CD14-positive monocyte (primary cell): Measurements from ENCODE around the gene C1RL. TPM values are rescaled to one million over a fixed set of nuclear protein-coding genes. Genes with fewer than 3 reads are reported as not detected.
"Not testable (repeated sequence)": the region's sequence is repeated elsewhere in the genome, so short reads cannot be mapped to it uniquely, and the experiment has no call there.

ENCODE experiments used
- DNase-seq, 3 donors: peaks; one replicate each; pipeline ENCODE4 v3.0.0-alpha.2; 2011 to 2022
- H2AFZ ChIP-seq: 2 replicates; pipeline ENCODE4 v1.6.0; 2012; ENCODE audit warnings: mild to moderate bottlenecking, low read depth, low read length, inconsistent platforms; ENCODE audit not compliant: insufficient read depth, poor library complexity, severe bottlenecking
- H3K27ac ChIP-seq, 2 donors: 1 replicate in 1 of 2; 2 replicates in 1 of 2; pipeline ENCODE4 v1.5.1; 2012 to 2013; ENCODE audit warnings: low read length in 2 of 2, control low read depth in 1 of 2, inconsistent platforms in 1 of 2, low read depth in 1 of 2, mild to moderate bottlenecking in 1 of 2
- H3K27me3 ChIP-seq, 2 donors: one replicate each; pipeline versions ENCODE4 v1.6.0 to v1.6.1; 2011 to 2013; ENCODE audit warnings: low read length in 2 of 2; ENCODE audit not compliant: control insufficient read depth in 2 of 2, insufficient read depth in 2 of 2
- H3K36me3 ChIP-seq, 2 donors: replicated peaks in 1 of 2; 1 replicate in 1 of 2; 2 replicates in 1 of 2; pipeline versions ENCODE4 v1.5.1 to v1.6.1; 2012 to 2013; ENCODE audit warnings: low read length in 2 of 2, control low read depth in 1 of 2, inconsistent platforms in 1 of 2, mild to moderate bottlenecking in 1 of 2; ENCODE audit not compliant: insufficient read depth in 2 of 2, control insufficient read depth in 1 of 2
- H3K4me1 ChIP-seq, 2 donors: 1 replicate in 1 of 2; 2 replicates in 1 of 2; pipeline versions ENCODE4 v1.5.1 to v1.6.1; 2012 to 2013; ENCODE audit warnings: low read length in 2 of 2, control low read depth in 1 of 2, inconsistent platforms in 1 of 2, mild to moderate bottlenecking in 1 of 2, moderate library complexity in 1 of 2; ENCODE audit not compliant: insufficient read depth in 2 of 2, control insufficient read depth in 1 of 2
- H3K4me2 ChIP-seq: replicated peaks from 2 replicates; pipeline ENCODE3; 2012; ENCODE audit warnings: low read length, moderate library complexity, mild to moderate bottlenecking; ENCODE audit not compliant: poor library complexity, severe bottlenecking; ENCODE audit errors: extremely low read depth
- H3K4me3 ChIP-seq, 3 experiments: fragments of 200-600 bp in 1 of 3; sonication (generic) in 1 of 3; replicated peaks in 1 of 3; 1 replicate in 2 of 3; 2 replicates in 1 of 3; pipeline ENCODE4 v1.5.1; 2011 to 2013; ENCODE audit warnings: low read length in 3 of 3, mild to moderate bottlenecking in 3 of 3, control low read depth in 2 of 3, low read depth in 2 of 3, inconsistent platforms in 1 of 3, moderate library complexity in 1 of 3
- H3K79me2 ChIP-seq: 2 replicates; pipeline ENCODE4 v1.6.0; 2012; ENCODE audit warnings: mild to moderate bottlenecking, control low read depth, inconsistent platforms, low read length, moderate library complexity; ENCODE audit not compliant: insufficient read depth
- H3K9ac ChIP-seq: 2 replicates; pipeline ENCODE4 v1.6.0; 2017; ENCODE audit warnings: low read length, mild to moderate bottlenecking; ENCODE audit not compliant: insufficient read depth, poor library complexity, severe bottlenecking
- H3K9me3 ChIP-seq, 2 donors: replicated peaks in 1 of 2; 1 replicate in 1 of 2; 2 replicates in 1 of 2; pipeline versions ENCODE4 v1.5.1 to v1.6.1; 2012 to 2013; ENCODE audit warnings: low read length in 2 of 2, control low read depth in 1 of 2; ENCODE audit not compliant: control insufficient read depth in 1 of 2, insufficient read depth in 1 of 2
- H4K20me1 ChIP-seq: 2 replicates; pipeline ENCODE4 v1.6.0; 2012; ENCODE audit warnings: mild to moderate bottlenecking, low read length, control low read depth, moderate library complexity; ENCODE audit not compliant: insufficient read depth
- H3K27ac Mint-ChIP-seq, 7 donors: one replicate each; pipeline ENCODE4 v1.8.0; 2020; ENCODE audit warnings: mild to moderate bottlenecking in 7 of 7, mixed read lengths in 7 of 7, moderate library complexity in 6 of 7, inconsistent platforms in 2 of 7
- H3K27me3 Mint-ChIP-seq, 3 donors: one replicate each; pipeline ENCODE4 v1.8.0; 2021 to 2022; ENCODE audit warnings: low read depth in 3 of 3, mild to moderate bottlenecking in 3 of 3, mixed read lengths in 3 of 3, moderate library complexity in 3 of 3, inconsistent platforms in 1 of 3
- H3K36me3 Mint-ChIP-seq, 2 donors: one replicate each; pipeline ENCODE4 v1.8.0; 2020; ENCODE audit warnings: mixed read lengths in 2 of 2, inconsistent platforms in 1 of 2, mild to moderate bottlenecking in 1 of 2
- H3K4me1 Mint-ChIP-seq: one replicate; pipeline ENCODE4 v1.8.0; 2020; ENCODE audit warnings: mild to moderate bottlenecking, mixed read lengths
- H3K4me3 Mint-ChIP-seq, 2 donors: one replicate each; pipeline ENCODE4 v1.8.0; 2020; ENCODE audit warnings: mild to moderate bottlenecking in 2 of 2, mixed read lengths in 2 of 2, moderate library complexity in 1 of 2
- H3K9me3 Mint-ChIP-seq, 7 donors: one replicate each; pipeline ENCODE4 v1.8.0; 2020 to 2022; ENCODE audit warnings: mixed read lengths in 7 of 7, mild to moderate bottlenecking in 6 of 7, moderate library complexity in 6 of 7, inconsistent platforms in 2 of 7
- WGBS: methylation state at CpG from one replicate; pipeline ENCODE4 v1.1.5; 2013; ENCODE audit warnings: missing lambda C conversion rate; ENCODE audit not compliant: insufficient coverage; 5-methylcytosine and 5-hydroxymethylcytosine counted together
- intact Hi-C, 2 donors: fragments of 100-400 bp; cut with micrococcal nuclease; formaldehyde crosslinking; loops; one replicate each; pipeline versions ENCODE4 v1.15.0 to v1.15.1; 2023
- polyA plus RNA-seq, 3 donors: library from polyadenylated mRNA; depleted of rRNA in 1 of 3; unstranded in 2 of 3; stranded (reverse) in 1 of 3; fragments of 300-500 nt in 2 of 3; fragments of >200 nt in 1 of 3; fragmentation: Illumina TruSeq in 2 of 3; gene quantifications; 1 replicate in 2 of 3; 2 replicates in 1 of 3; pipeline ENCODE4 v1.2.3, GENCODE V29; 2012 to 2021
- TF ChIP-seq, protein P1 (sequence below): fragments of 200-600 bp; IDR thresholded peaks from one replicate; pipeline ENCODE4 v1.8.0; 2022; ENCODE audit warnings: antibody characterized with exemption, mild to moderate bottlenecking

The C1RL gene
- polyA plus RNA-seq, 3 donors: 4.8 to 27.9 (median 5.6) TPM

GRCh38 chr12:7054925-7055324 is 54.1 kb downstream of the C1RL start:
- H3K9me3 ChIP-seq: no peaks in the 10 kb centered on the region
- no peaks in the 10 kb centered on the region for H3K27me3 ChIP-seq
- Mint-ChIP-seq H3K4me3 (no peak overlapping the region), H3K4me1 (peaks cover 11% of the 10 kb centered on the region), H3K36me3 (no peaks in the 10 kb centered on the region), H3K27me3 (peaks cover 3 to 7% (median 4%) of the 10 kb centered on the region in 3 donors), H3K27ac (no peak overlapping the region), H3K9me3 (peaks cover 0 to 2% (median 0%) of the 10 kb centered on the region in 7 donors)
- intact Hi-C loops: no loop called here
- DNase-seq: no peak
- TF ChIP-seq, protein P1, sequence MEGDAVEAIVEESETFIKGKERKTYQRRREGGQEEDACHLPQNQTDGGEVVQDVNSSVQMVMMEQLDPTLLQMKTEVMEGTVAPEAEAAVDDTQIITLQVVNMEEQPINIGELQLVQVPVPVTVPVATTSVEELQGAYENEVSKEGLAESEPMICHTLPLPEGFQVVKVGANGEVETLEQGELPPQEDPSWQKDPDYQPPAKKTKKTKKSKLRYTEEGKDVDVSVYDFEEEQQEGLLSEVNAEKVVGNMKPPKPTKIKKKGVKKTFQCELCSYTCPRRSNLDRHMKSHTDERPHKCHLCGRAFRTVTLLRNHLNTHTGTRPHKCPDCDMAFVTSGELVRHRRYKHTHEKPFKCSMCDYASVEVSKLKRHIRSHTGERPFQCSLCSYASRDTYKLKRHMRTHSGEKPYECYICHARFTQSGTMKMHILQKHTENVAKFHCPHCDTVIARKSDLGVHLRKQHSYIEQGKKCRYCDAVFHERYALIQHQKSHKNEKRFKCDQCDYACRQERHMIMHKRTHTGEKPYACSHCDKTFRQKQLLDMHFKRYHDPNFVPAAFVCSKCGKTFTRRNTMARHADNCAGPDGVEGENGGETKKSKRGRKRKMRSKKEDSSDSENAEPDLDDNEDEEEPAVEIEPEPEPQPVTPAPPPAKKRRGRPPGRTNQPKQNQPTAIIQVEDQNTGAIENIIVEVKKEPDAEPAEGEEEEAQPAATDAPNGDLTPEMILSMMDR: no peak
- H3K27ac ChIP-seq: no peak overlapping the region
- no peaks in the 10 kb centered on the region for H3K79me2 ChIP-seq
- no peak overlapping the region for H3K4me3 ChIP-seq
- H3K36me3 ChIP-seq: no peaks in the 10 kb centered on the region
- no peaks in the 10 kb centered on the region for H4K20me1 ChIP-seq
- WGBS: 100% methylated on average over 1 of the region's 4 CpGs
- no peak overlapping the region for H3K9ac ChIP-seq
- peaks cover 0 to 9% of the 10 kb centered on the region in 2 donors for H3K4me1 ChIP-seq
- H3K4me2 ChIP-seq: no peak overlapping the region
- no peak overlapping the region for H2AFZ ChIP-seq

DNA sequence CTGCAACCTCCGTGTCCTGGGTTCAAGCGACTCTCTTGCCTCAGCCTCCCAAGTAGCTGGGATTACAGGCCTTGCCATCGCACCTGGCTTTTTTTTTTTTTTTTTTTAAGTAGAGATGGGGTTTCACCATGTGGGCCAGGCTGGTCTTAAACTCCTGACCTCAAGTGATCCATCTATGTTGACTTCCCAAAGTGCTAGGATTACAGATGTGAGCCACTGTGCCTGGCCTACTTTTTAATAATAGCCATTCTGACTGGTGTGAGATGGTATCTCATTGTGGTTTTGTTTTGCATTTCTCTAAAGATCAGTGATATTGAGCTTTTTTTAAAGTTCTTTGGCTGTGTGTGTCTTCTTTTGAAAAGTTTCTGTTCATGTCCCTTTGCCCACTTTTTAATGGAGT is 59.0 kb downstream of the C1RL start:
- peaks cover 17% of the 10 kb centered on the region for H3K4me1 Mint-ChIP-seq
- H4K20me1 ChIP-seq, H3K4me3 Mint-ChIP-seq, H3K9me3 Mint-ChIP-seq, H2AFZ ChIP-seq, H3K27me3 Mint-ChIP-seq, H3K36me3 Mint-ChIP-seq, H3K27me3 ChIP-seq, H3K79me2 ChIP-seq, H3K4me2 ChIP-seq, H3K9me3 ChIP-seq, DNase-seq, H3K9ac ChIP-seq, H3K27ac ChIP-seq, H3K4me3 ChIP-seq, H3K27ac Mint-ChIP-seq, H3K36me3 ChIP-seq, intact Hi-C loops: not testable (repeated sequence)
- peaks cover 12 to 14% of the 10 kb centered on the region in 2 donors for H3K4me1 ChIP-seq
- WGBS: no CpG with 5 or more reads among the region's 3 CpGs

DNA sequence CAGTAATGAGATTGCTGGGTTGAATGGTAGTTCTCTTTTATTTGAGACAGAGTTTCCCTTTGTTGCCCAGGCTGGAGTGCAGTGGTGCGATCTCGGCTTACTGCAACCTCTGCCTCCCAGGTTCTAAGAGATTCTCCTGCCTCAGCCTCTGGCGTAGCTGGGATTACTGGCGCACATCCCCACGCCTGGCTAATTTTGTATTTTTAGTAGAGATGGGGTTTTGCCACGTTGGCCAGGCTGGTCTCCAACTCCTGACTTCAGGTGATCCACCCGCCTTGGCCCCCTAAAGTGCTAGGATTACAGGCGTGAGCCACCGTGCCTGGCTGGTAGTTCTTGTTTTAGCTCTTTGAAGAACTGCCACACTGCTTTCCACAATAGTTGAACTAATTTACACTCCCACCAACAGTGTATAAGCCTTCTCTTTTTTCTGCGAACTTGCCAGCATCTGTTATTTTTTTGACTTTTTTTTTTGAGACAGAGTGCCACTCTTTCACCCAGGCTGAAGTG is 59.5 kb downstream of the C1RL start:
- intact Hi-C loops, H3K9ac ChIP-seq, H2AFZ ChIP-seq, H3K36me3 Mint-ChIP-seq, DNase-seq, H3K27ac ChIP-seq, H3K4me3 Mint-ChIP-seq, H3K9me3 ChIP-seq, H3K27me3 ChIP-seq, H3K79me2 ChIP-seq, H3K9me3 Mint-ChIP-seq, H3K4me2 ChIP-seq, H3K27me3 Mint-ChIP-seq, H4K20me1 ChIP-seq, H3K36me3 ChIP-seq, H3K4me3 ChIP-seq: not testable (repeated sequence)
- 91% methylated on average over 9 of the region's 10 CpGs for WGBS
- Mint-ChIP-seq H3K27ac (peak overlapping the region in 1 of 7 donors; percentile 4), H3K4me1 (peaks cover 17% of the 10 kb centered on the region)
- peaks cover 12 to 14% of the 10 kb centered on the region in 2 donors for H3K4me1 ChIP-seq
